Measurements from ENCODE around the gene ATP6V1G3.
"Not testable (repeated sequence)": the region's sequence is repeated elsewhere in the genome, so short reads cannot be mapped to it uniquely, and the experiment has no call there.

ATP6V1G3 gene

GRCh38 chr1:198540580-198540979 lies at the start of gene ATP6V1G3:
Gene ATP6V1G3, minus strand, starts transcription at chr1:198540680. Its CDS starts 30 bp downstream, at chr1:198540650.
- no peak for DNase-seq (ENCODE audit: low read depth)

GRCh38 chr1:198588845-198589244 lies 48.4 kb upstream of the ATP6V1G3 start:
- DNase-seq (ENCODE audit: low read depth), result no peak

- DNase-seq (ENCODE audit: low read depth), result no peak
Measured at GRCh38 chr1:198584163-198584562, 43.7 kb upstream of the ATP6V1G3 start.

GRCh38 chr1:198583209-198583802 lies 42.8 kb upstream of the ATP6V1G3 start:
- not testable (repeated sequence) for DNase-seq (ENCODE audit: low read depth)

GRCh38 chr1:198577444-198577843 lies 37.0 kb upstream of the ATP6V1G3 start:
- peak; percentile 74 for DNase-seq (ENCODE audit: low read depth)

- no peak for DNase-seq (ENCODE audit: low read depth)
Measured at GRCh38 chr1:198575798-198576641, 35.5 kb upstream of the ATP6V1G3 start.

GRCh38 chr1:198575292-198575691 lies 34.8 kb upstream of the ATP6V1G3 start:
- no peak for DNase-seq (ENCODE audit: low read depth)

GRCh38 chr1:198574325-198574724 lies 33.8 kb upstream of the ATP6V1G3 start:
- no peak for DNase-seq (ENCODE audit: low read depth)

GRCh38 chr1:198564716-198565115 lies 24.2 kb upstream of the ATP6V1G3 start:
- no peak for DNase-seq (ENCODE audit: low read depth)

GRCh38 chr1:198564157-198564556 lies 23.7 kb upstream of the ATP6V1G3 start:
- no peak for DNase-seq (ENCODE audit: low read depth)

- no peak for DNase-seq (ENCODE audit: low read depth)
Measured at GRCh38 chr1:198563583-198563982, 23.1 kb upstream of the ATP6V1G3 start.

- no peak for DNase-seq (ENCODE audit: low read depth)
Measured at GRCh38 chr1:198560161-198560560, 19.7 kb upstream of the ATP6V1G3 start.

GRCh38 chr1:198559362-198559761 lies 18.9 kb upstream of the ATP6V1G3 start:
- DNase-seq (ENCODE audit: low read depth), result no peak

- DNase-seq (ENCODE audit: low read depth), result no peak
Measured at GRCh38 chr1:198558402-198558801, 17.9 kb upstream of the ATP6V1G3 start.

- DNase-seq (ENCODE audit: low read depth), result no peak
Measured at GRCh38 chr1:198556971-198557370, 16.5 kb upstream of the ATP6V1G3 start.

- DNase-seq (ENCODE audit: low read depth), result no peak
Measured at GRCh38 chr1:198552668-198553416, 12.4 kb upstream of the ATP6V1G3 start.

- DNase-seq (ENCODE audit: low read depth), result no peak
Measured at GRCh38 chr1:198550941-198551524, 10.6 kb upstream of the ATP6V1G3 start.

GRCh38 chr1:198549866-198550265 lies 9.4 kb upstream of the ATP6V1G3 start:
- DNase-seq (ENCODE audit: low read depth), result no peak

- DNase-seq (ENCODE audit: low read depth), result no peak
Measured at GRCh38 chr1:198548890-198549289, 8.4 kb upstream of the ATP6V1G3 start.

GRCh38 chr1:198545156-198545555 lies 4.7 kb upstream of the ATP6V1G3 start:
- DNase-seq (ENCODE audit: low read depth), result no peak

- DNase-seq (ENCODE audit: low read depth), result no peak
Measured at GRCh38 chr1:198544265-198544664, 3.8 kb upstream of the ATP6V1G3 start.

- DNase-seq (ENCODE audit: low read depth), result no peak
Measured at GRCh38 chr1:198543670-198544260, 3.3 kb upstream of the ATP6V1G3 start.
